GM10266 (cell line): ENCODE data around the gene RNF8.
"Not testable (repeated sequence)": the region's sequence is repeated elsewhere in the genome, so short reads cannot be mapped to it uniquely, and the experiment has no call there.

Source experiments
- DNase-seq: peaks from one replicate; pipeline ENCODE4 v3.0.0; 2012; ENCODE audit errors: extremely low spot score
- TF ChIP-seq, protein P1 (sequence below): IDR thresholded peaks from 2 replicates; pipeline ENCODE4 v1.5.1; 2012; ENCODE audit warnings: mild to moderate bottlenecking, low read depth; ENCODE audit not compliant: control insufficient read depth, insufficient read depth; ENCODE audit errors: missing control alignments

RNF8 gene

DNA sequence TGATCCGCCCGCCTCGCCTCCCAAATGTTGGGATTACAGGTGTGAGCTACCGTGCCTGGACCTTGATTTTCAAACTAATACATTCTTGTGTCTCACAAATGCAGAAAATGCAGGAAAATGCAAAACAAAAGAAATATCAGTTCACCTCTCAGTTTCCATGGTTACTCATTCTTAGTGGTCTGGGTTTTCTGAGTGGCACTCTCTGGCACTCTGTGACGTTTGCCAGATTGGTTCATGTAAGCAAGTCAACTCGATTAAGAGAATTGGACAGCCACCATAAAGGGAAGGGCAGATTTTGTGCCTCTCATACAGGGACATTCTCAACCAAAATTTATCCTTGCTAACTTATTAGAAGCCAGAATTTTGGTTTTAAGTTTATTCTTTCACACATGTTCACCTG lies 87.9 kb downstream of the RNF8 start:
- TF ChIP-seq, protein P1, sequence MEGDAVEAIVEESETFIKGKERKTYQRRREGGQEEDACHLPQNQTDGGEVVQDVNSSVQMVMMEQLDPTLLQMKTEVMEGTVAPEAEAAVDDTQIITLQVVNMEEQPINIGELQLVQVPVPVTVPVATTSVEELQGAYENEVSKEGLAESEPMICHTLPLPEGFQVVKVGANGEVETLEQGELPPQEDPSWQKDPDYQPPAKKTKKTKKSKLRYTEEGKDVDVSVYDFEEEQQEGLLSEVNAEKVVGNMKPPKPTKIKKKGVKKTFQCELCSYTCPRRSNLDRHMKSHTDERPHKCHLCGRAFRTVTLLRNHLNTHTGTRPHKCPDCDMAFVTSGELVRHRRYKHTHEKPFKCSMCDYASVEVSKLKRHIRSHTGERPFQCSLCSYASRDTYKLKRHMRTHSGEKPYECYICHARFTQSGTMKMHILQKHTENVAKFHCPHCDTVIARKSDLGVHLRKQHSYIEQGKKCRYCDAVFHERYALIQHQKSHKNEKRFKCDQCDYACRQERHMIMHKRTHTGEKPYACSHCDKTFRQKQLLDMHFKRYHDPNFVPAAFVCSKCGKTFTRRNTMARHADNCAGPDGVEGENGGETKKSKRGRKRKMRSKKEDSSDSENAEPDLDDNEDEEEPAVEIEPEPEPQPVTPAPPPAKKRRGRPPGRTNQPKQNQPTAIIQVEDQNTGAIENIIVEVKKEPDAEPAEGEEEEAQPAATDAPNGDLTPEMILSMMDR = no peak
- DNase-seq = no peak

DNA sequence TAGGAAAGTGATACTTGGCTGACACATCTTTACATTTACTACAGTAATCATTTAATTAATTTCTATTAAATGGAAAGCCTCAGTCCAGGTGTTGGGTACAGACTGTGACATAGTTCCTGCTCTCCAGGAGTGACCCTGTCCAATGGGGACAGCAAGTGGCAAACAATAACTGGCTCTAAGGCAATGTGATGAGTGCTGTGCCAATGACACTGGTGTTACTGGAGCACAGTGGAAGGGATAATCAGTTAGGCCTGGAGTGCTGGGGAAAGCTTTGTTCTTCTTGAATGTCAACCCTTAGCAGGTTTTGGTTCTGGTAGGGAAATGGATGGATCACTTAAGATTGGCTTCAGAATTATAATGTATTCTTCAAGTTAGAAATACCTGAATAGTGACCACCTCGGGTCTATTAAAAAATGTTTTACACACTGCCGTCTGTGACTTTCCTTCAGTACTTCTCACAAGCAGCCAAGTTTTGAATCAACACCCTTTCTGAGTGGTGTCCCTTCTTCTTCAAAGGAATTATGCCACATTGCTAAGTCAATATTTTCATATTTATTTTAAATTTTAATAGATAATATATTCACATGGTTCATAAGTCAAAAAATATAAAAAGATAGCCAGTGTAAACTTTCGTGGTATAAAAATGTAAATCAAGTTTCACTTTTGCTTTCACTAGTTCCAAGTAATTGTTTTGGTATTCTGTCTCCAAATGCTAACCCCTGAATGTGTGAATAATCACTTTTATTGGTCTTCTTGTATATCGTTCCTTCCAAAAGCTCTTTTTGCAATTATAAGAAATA lies 88.8 kb downstream of the RNF8 start:
- DNase-seq = no peak
- TF ChIP-seq, protein P1 = no peak

DNA sequence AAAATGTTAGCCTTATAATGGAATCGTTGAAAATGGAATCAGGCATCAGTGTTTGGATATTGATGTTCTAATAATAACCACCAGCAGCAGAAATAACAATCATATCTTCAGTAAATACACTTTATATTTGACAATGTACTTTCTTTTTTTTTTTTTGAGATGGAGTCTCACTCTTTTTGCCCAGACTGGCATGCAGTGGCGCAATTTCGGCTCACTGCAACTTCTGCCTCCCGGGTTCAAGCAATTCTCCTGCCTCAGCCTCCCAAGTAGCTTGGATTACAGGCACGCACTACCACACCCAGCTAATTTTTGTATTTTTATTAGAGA lies 89.4 kb downstream of the RNF8 start:
- not testable (repeated sequence) for DNase-seq
